Peyer's patch (tissue), 4 donors: Measurements from ENCODE around the gene NACC2. TPM values are rescaled to one million over a fixed set of nuclear protein-coding genes. Genes with fewer than 3 reads are reported as not detected.
A peak's percentile ranks its signal among the peaks of the same experiment; 100 is the strongest.

ENCODE experiments used
- DNase-seq, 3 donors: peaks; one replicate each; pipeline ENCODE4 v3.0.0-alpha.2; 2017 to 2019
- H3K27ac ChIP-seq, 4 donors: fragments of 200-600 bp; sonication (generic); one replicate each; pipeline ENCODE4 v1.5.1; 2016 to 2019
- H3K27me3 ChIP-seq, 2 donors: fragments of 200-600 bp; sonication (generic); one replicate each; pipeline ENCODE4 v1.5.1; 2019
- H3K36me3 ChIP-seq, 3 donors: fragments of 200-600 bp; sonication (generic); one replicate each; pipeline ENCODE4 v1.5.1; 2016 to 2019
- H3K4me1 ChIP-seq, 4 donors: fragments of 200-600 bp; sonication (generic); one replicate each; pipeline ENCODE4 v1.5.1; 2016 to 2019
- H3K4me3 ChIP-seq, 4 donors: fragments of 200-600 bp; sonication (generic); 1 replicate in 3 of 4; 2 replicates in 1 of 4; pipeline ENCODE4 v1.5.1; 2016 to 2019; ENCODE audit warnings: mild to moderate bottlenecking in 1 of 4
- H3K9me3 ChIP-seq, 4 donors: fragments of 200-600 bp; sonication (generic); one replicate each; pipeline ENCODE4 v1.5.1; 2016 to 2019; ENCODE audit warnings: mild to moderate bottlenecking in 1 of 4
- POLR2A ChIP-seq, 2 donors: fragments of 450-650 bp; IDR thresholded peaks; one replicate each; pipeline ENCODE4 v1.5.1; 2017; ENCODE audit warnings: antibody characterized with exemption in 2 of 2, mild to moderate bottlenecking in 2 of 2, moderate library complexity in 2 of 2
- total RNA-seq, 4 donors: library from RNA; depleted of rRNA; stranded (reverse); fragments of >200 nt; gene quantifications; one replicate each; pipeline ENCODE4 v1.1.0, GENCODE V29; 2016
- TF ChIP-seq, protein P1 (sequence below), 6 experiments: fragments of 450-650 bp in 4 of 6; fragments of 200-600 bp in 2 of 6; sonication (generic) in 1 of 6; IDR thresholded peaks; one replicate each; pipeline ENCODE4 v1.5.1; 2017 to 2019; ENCODE audit warnings: antibody characterized with exemption in 6 of 6, mild to moderate bottlenecking in 3 of 6, moderate library complexity in 1 of 6

The NACC2 gene
- total RNA-seq, 4 donors from 2014 or later = 8.3 to 24.3 (median 23.1) TPM

- DNase-seq = peak in 1 of 3 donors; percentile 38
- no peaks in the 10 kb centered on the region for H3K27me3 ChIP-seq
- TF ChIP-seq POLR2A (IDR thresholded peaks at IDR 0.05) = no peak
- TF ChIP-seq, protein P1, sequence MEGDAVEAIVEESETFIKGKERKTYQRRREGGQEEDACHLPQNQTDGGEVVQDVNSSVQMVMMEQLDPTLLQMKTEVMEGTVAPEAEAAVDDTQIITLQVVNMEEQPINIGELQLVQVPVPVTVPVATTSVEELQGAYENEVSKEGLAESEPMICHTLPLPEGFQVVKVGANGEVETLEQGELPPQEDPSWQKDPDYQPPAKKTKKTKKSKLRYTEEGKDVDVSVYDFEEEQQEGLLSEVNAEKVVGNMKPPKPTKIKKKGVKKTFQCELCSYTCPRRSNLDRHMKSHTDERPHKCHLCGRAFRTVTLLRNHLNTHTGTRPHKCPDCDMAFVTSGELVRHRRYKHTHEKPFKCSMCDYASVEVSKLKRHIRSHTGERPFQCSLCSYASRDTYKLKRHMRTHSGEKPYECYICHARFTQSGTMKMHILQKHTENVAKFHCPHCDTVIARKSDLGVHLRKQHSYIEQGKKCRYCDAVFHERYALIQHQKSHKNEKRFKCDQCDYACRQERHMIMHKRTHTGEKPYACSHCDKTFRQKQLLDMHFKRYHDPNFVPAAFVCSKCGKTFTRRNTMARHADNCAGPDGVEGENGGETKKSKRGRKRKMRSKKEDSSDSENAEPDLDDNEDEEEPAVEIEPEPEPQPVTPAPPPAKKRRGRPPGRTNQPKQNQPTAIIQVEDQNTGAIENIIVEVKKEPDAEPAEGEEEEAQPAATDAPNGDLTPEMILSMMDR (IDR thresholded peaks at IDR 0.05) = no peak
- peaks cover 0 to 63% (median 3%) of the 10 kb centered on the region in 4 donors for H3K4me1 ChIP-seq
- no peak overlapping the region for H3K27ac ChIP-seq
- H3K36me3 ChIP-seq = no peaks in the 10 kb centered on the region
- H3K9me3 ChIP-seq = no peaks in the 10 kb centered on the region
- H3K4me3 ChIP-seq = no peak overlapping the region
These were observed 10.8 kb downstream of the NACC2 start for GRCh38 chr9:136084063-136084944.

DNA sequence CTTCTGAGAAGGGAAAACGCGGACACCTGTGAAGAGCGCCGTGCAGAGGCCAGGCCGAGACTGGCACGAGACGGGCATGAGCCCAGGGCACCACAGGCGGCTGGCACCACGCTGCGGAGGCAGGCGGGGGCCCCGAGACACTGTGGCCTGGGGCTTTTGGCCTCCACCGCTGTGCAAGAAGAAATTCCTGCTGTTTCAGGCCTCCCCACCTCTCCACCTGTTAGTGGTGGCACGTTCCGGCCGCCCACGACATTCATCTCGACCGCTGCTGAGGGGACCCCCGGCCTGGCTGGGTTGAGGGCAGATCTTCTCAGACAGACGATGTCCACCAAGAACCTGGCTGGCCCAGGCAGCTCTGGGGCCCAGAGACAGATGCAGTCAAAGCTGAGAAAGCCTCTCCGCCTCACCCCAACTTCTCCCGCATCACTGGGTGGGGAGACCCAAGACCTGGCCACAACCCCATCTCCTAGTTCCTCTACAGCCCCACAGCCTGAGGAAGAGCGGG, 11.5 kb downstream of the NACC2 start:
- Histone ChIP-seq H3K9me3 (no peaks in the 10 kb centered on the region), H3K4me1 (peaks cover 0 to 62% (median 0%) of the 10 kb centered on the region in 4 donors), H3K27ac (no peak overlapping the region), H3K27me3 (no peaks in the 10 kb centered on the region), H3K4me3 (no peak overlapping the region), H3K36me3 (no peaks in the 10 kb centered on the region)
- DNase-seq = no peak
- TF ChIP-seq POLR2A (IDR thresholded peaks at IDR 0.05) = no peak
- TF ChIP-seq, protein P1 (IDR thresholded peaks at IDR 0.05) = no peak

- Histone ChIP-seq H3K27me3 (no peaks in the 10 kb centered on the region), H3K4me1 (peaks cover 0 to 53% (median 0%) of the 10 kb centered on the region in 4 donors), H3K36me3 (no peaks in the 10 kb centered on the region), H3K27ac (no peak overlapping the region), H3K9me3 (no peaks in the 10 kb centered on the region), H3K4me3 (no peak overlapping the region)
- TF ChIP-seq, protein P1 (IDR thresholded peaks at IDR 0.05) = no peak
- TF ChIP-seq POLR2A (IDR thresholded peaks at IDR 0.05) = no peak
- DNase-seq = no peak
These were observed 12.4 kb downstream of the NACC2 start for GRCh38 chr9:136082496-136083361.

DNA sequence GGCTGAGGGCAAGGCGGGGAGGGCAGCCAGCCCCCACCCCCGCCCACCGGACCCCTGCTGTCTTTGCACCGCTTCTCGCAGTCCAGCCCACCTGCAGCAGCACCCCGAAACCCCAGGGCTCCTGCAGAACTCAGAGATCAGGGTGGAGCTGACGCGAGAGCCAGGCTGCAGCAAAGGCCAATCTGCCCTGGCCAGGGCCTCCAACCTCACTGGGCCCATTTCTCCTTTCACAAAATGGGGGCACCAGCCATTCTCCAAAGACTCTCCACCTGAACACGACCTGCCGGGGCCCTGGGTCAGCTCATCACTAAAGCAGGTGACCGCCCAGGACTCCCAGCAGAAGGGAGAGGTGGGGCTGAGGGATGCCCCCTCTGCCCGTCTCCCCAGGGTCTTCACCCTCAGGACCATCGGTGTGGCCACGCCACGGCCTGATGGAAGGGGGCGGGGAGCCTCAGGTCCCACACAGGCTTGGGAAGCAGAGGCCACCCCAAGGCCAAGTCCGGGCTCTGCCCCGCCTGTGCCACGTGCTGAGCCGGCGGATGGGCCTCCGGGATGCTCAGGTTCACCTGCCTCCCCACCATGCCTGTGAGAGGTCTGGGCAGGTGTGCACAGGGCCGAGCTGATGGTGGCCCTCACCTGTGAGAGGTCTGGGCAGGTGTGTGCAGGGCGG, 13.1 kb downstream of the NACC2 start:
- DNase-seq = no peak
- no peak overlapping the region for H3K4me3 ChIP-seq
- H3K9me3 ChIP-seq = no peaks in the 10 kb centered on the region
- no peak for TF ChIP-seq POLR2A (IDR thresholded peaks at IDR 0.05)
- TF ChIP-seq, protein P1 (IDR thresholded peaks at IDR 0.05) = no peak
- H3K4me1 ChIP-seq = peaks cover 0 to 45% (median 0%) of the 10 kb centered on the region in 4 donors
- H3K36me3 ChIP-seq = no peaks in the 10 kb centered on the region
- no peak overlapping the region for H3K27ac ChIP-seq
- H3K27me3 ChIP-seq = no peaks in the 10 kb centered on the region
